Measurements from ENCODE around the gene CPNE1. TPM values are rescaled to one million over a fixed set of nuclear protein-coding genes. Genes with fewer than 3 reads are reported as not detected.

CPNE1 gene
- total and polyA plus RNA-seq, 4 donors, result 58.8 to 192 (median 89.3) TPM

GRCh38 chr20:35627121-35627520 is 37.6 kb downstream of the CPNE1 start:
- 91% methylated on average over 3 of the region's 8 CpGs for whole genome bisulfite sequencing (ENCODE audit: insufficient coverage)
- Histone ChIP-seq H3K4me1 (ENCODE audit: control insufficient read depth, insufficient read depth, low read length) (no peaks in the 10 kb centered on the region), H3K36me3 (ENCODE audit: control insufficient read depth, insufficient read depth, low read length) (peaks cover 51% of the 10 kb centered on the region), H3K27me3 (ENCODE audit: control insufficient read depth, insufficient read depth, low read length) (no peaks in the 10 kb centered on the region), H3K9me3 (ENCODE audit: control insufficient read depth, insufficient read depth, low read length) (no peaks in the 10 kb centered on the region), H3K27ac (ENCODE audit: low read depth, low read length) (no peak overlapping the region), H3K4me3 (ENCODE audit: low read depth, low read length) (no peak overlapping the region)
- no peak for DNase-seq (ENCODE audit: low read depth in 4 of 6, low spot score in 6 of 6)

GRCh38 chr20:35626386-35627001 is 38.2 kb downstream of the CPNE1 start:
- H3K36me3 ChIP-seq (ENCODE audit: control insufficient read depth, insufficient read depth, low read length), result peaks cover 44% of the 10 kb centered on the region
- H3K4me1 ChIP-seq (ENCODE audit: control insufficient read depth, insufficient read depth, low read length), result no peaks in the 10 kb centered on the region
- no peak overlapping the region for H3K4me3 ChIP-seq (ENCODE audit: low read depth, low read length)
- DNase-seq (ENCODE audit: low read depth in 4 of 6, low spot score in 6 of 6), result no peak
- H3K27ac ChIP-seq (ENCODE audit: low read depth, low read length), result no peak overlapping the region
- WGBS (ENCODE audit: insufficient coverage), result 96% methylated on average over 10 of the region's 13 CpGs
- H3K27me3 ChIP-seq (ENCODE audit: control insufficient read depth, insufficient read depth, low read length), result no peaks in the 10 kb centered on the region
- no peaks in the 10 kb centered on the region for H3K9me3 ChIP-seq (ENCODE audit: control insufficient read depth, insufficient read depth, low read length)

- no peak for DNase-seq (ENCODE audit: low read depth in 4 of 6, low spot score in 6 of 6)
- no peaks in the 10 kb centered on the region for H3K9me3 ChIP-seq (ENCODE audit: control insufficient read depth, insufficient read depth, low read length)
- no peaks in the 10 kb centered on the region for H3K4me1 ChIP-seq (ENCODE audit: control insufficient read depth, insufficient read depth, low read length)
- H3K27me3 ChIP-seq (ENCODE audit: control insufficient read depth, insufficient read depth, low read length), result no peaks in the 10 kb centered on the region
- peaks cover 39% of the 10 kb centered on the region for H3K36me3 ChIP-seq (ENCODE audit: control insufficient read depth, insufficient read depth, low read length)
- WGBS (ENCODE audit: insufficient coverage), result 96% methylated on average over 3 of the region's 6 CpGs
- no peak overlapping the region for H3K4me3 ChIP-seq (ENCODE audit: low read depth, low read length)
- no peak overlapping the region for H3K27ac ChIP-seq (ENCODE audit: low read depth, low read length)
Observed at GRCh38 chr20:35625584-35626385, 38.9 kb downstream of the CPNE1 start.

GRCh38 chr20:35621560-35621946 is 43.1 kb downstream of the CPNE1 start:
- no peak overlapping the region for H3K27ac ChIP-seq (ENCODE audit: low read depth, low read length)
- WGBS (ENCODE audit: insufficient coverage), result no CpG with 5 or more reads among the region's 2 CpGs
- H3K4me1 ChIP-seq (ENCODE audit: control insufficient read depth, insufficient read depth, low read length), result peaks cover 30% of the 10 kb centered on the region
- no peak overlapping the region for H3K4me3 ChIP-seq (ENCODE audit: low read depth, low read length)
- no peaks in the 10 kb centered on the region for H3K9me3 ChIP-seq (ENCODE audit: control insufficient read depth, insufficient read depth, low read length)
- H3K36me3 ChIP-seq (ENCODE audit: control insufficient read depth, insufficient read depth, low read length), result peaks cover 18% of the 10 kb centered on the region
- H3K27me3 ChIP-seq (ENCODE audit: control insufficient read depth, insufficient read depth, low read length), result peaks cover 19% of the 10 kb centered on the region
- no peak for DNase-seq (ENCODE audit: low read depth in 4 of 6, low spot score in 6 of 6)

GRCh38 chr20:35620818-35621559 is 43.7 kb downstream of the CPNE1 start:
- DNase-seq (ENCODE audit: low read depth in 4 of 6, low spot score in 6 of 6), result no peak
- 93% methylated on average over 11 of the region's 11 CpGs for WGBS (ENCODE audit: insufficient coverage)
- Histone ChIP-seq H3K36me3 (ENCODE audit: control insufficient read depth, insufficient read depth, low read length) (peaks cover 12% of the 10 kb centered on the region), H3K4me3 (ENCODE audit: low read depth, low read length) (no peak overlapping the region), H3K4me1 (ENCODE audit: control insufficient read depth, insufficient read depth, low read length) (peaks cover 34% of the 10 kb centered on the region), H3K27ac (ENCODE audit: low read depth, low read length) (no peak overlapping the region), H3K9me3 (ENCODE audit: control insufficient read depth, insufficient read depth, low read length) (no peaks in the 10 kb centered on the region), H3K27me3 (ENCODE audit: control insufficient read depth, insufficient read depth, low read length) (peaks cover 19% of the 10 kb centered on the region)

- peaks cover 42% of the 10 kb centered on the region for H3K4me1 ChIP-seq (ENCODE audit: control insufficient read depth, insufficient read depth, low read length)
- peaks cover 2% of the 10 kb centered on the region for H3K36me3 ChIP-seq (ENCODE audit: control insufficient read depth, insufficient read depth, low read length)
- 4% methylated on average over 44 of the region's 49 CpGs for WGBS (ENCODE audit: insufficient coverage)
- no peaks in the 10 kb centered on the region for H3K9me3 ChIP-seq (ENCODE audit: control insufficient read depth, insufficient read depth, low read length)
- peaks cover 19% of the 10 kb centered on the region for H3K27me3 ChIP-seq (ENCODE audit: control insufficient read depth, insufficient read depth, low read length)
- H3K27ac ChIP-seq (ENCODE audit: low read depth, low read length), result peak overlapping the region; percentile 11
- peak overlapping the region; percentile 39 for H3K4me3 ChIP-seq (ENCODE audit: low read depth, low read length)
- DNase-seq (ENCODE audit: low read depth in 4 of 6, low spot score in 6 of 6), result peak in 3 of 6 donors; percentile 45 to 86 (median 81)
Observed at GRCh38 chr20:35619196-35620095, 45.3 kb downstream of the CPNE1 start.

- peaks cover 19% of the 10 kb centered on the region for H3K27me3 ChIP-seq (ENCODE audit: control insufficient read depth, insufficient read depth, low read length)
- 13% methylated on average over 25 of the region's 35 CpGs for WGBS (ENCODE audit: insufficient coverage)
- H3K9me3 ChIP-seq (ENCODE audit: control insufficient read depth, insufficient read depth, low read length), result no peaks in the 10 kb centered on the region
- H3K4me3 ChIP-seq (ENCODE audit: low read depth, low read length), result peak overlapping the region; percentile 33
- peaks cover 2% of the 10 kb centered on the region for H3K36me3 ChIP-seq (ENCODE audit: control insufficient read depth, insufficient read depth, low read length)
- no peak overlapping the region for H3K27ac ChIP-seq (ENCODE audit: low read depth, low read length)
- peaks cover 42% of the 10 kb centered on the region for H3K4me1 ChIP-seq (ENCODE audit: control insufficient read depth, insufficient read depth, low read length)
- DNase-seq (ENCODE audit: low read depth in 4 of 6, low spot score in 6 of 6), result peak in 2 of 6 donors; percentile 31 to 34
Observed at GRCh38 chr20:35618263-35619131, 46.2 kb downstream of the CPNE1 start.

GRCh38 chr20:35617397-35618262 is 47.1 kb downstream of the CPNE1 start:
- Histone ChIP-seq H3K36me3 (ENCODE audit: control insufficient read depth, insufficient read depth, low read length) (peaks cover 2% of the 10 kb centered on the region), H3K27ac (ENCODE audit: low read depth, low read length) (peak overlapping the region; percentile 84), H3K9me3 (ENCODE audit: control insufficient read depth, insufficient read depth, low read length) (no peaks in the 10 kb centered on the region), H3K4me3 (ENCODE audit: low read depth, low read length) (peak overlapping the region; percentile 49), H3K4me1 (ENCODE audit: control insufficient read depth, insufficient read depth, low read length) (peaks cover 42% of the 10 kb centered on the region), H3K27me3 (ENCODE audit: control insufficient read depth, insufficient read depth, low read length) (peaks cover 19% of the 10 kb centered on the region)
- peak in 2 of 6 donors; percentile 57 to 60 for DNase-seq (ENCODE audit: low read depth in 4 of 6, low spot score in 6 of 6)
- 6% methylated on average over 20 of the region's 22 CpGs for WGBS (ENCODE audit: insufficient coverage)

Data from spinal cord (tissue), 10 donors.